Ovary (tissue), 3 donors: Measurements from ENCODE around the gene CIDEC.
"Not testable (repeated sequence)": the region's sequence is repeated elsewhere in the genome, so short reads cannot be mapped to it uniquely, and the experiment has no call there.

Experiments used
- CTCF ChIP-seq, 3 donors: fragments of 450-650 bp in 2 of 3; fragments of 200-600 bp in 1 of 3; IDR thresholded peaks; one replicate each; pipeline versions ENCODE4 v1.5.1 to v1.8.0; 2016 to 2022; ENCODE audit warnings: antibody characterized with exemption in 3 of 3, mild to moderate bottlenecking in 1 of 3
- POLR2A ChIP-seq: fragments of 450-650 bp; IDR thresholded peaks from one replicate; pipeline ENCODE4 v1.6.1; 2017; ENCODE audit warnings: antibody characterized with exemption, mild to moderate bottlenecking, moderate library complexity
- donor health status: DM: no; HTN: no; CAD: no.

GRCh38 chr3:9896755-9897407 is 16.8 kb upstream of the CIDEC start:
- TF ChIP-seq POLR2A; CTCF (IDR thresholded peaks at IDR 0.05): not testable (repeated sequence)
